Activated CD8-positive, alpha-beta memory T cell treated with anti-CD3 and anti-CD28 coated beads for 4 hours (primary cell): Measurements from ENCODE around the gene RIC8B.
"Not testable (repeated sequence)": the region's sequence is repeated elsewhere in the genome, so short reads cannot be mapped to it uniquely, and the experiment has no call there.

Source experiments
- DNase-seq, 2 donors: peaks; one replicate each; pipeline ENCODE4 v3.0.0-alpha.2; 2020; ENCODE audit warnings: low read depth in 2 of 2

Gene RIC8B, protein sequence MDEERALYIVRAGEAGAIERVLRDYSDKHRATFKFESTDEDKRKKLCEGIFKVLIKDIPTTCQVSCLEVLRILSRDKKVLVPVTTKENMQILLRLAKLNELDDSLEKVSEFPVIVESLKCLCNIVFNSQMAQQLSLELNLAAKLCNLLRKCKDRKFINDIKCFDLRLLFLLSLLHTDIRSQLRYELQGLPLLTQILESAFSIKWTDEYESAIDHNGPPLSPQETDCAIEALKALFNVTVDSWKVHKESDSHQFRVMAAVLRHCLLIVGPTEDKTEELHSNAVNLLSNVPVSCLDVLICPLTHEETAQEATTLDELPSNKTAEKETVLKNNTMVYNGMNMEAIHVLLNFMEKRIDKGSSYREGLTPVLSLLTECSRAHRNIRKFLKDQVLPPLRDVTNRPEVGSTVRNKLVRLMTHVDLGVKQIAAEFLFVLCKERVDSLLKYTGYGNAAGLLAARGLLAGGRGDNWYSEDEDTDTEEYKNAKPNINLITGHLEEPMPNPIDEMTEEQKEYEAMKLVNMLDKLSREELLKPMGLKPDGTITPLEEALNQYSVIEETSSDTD

DNA sequence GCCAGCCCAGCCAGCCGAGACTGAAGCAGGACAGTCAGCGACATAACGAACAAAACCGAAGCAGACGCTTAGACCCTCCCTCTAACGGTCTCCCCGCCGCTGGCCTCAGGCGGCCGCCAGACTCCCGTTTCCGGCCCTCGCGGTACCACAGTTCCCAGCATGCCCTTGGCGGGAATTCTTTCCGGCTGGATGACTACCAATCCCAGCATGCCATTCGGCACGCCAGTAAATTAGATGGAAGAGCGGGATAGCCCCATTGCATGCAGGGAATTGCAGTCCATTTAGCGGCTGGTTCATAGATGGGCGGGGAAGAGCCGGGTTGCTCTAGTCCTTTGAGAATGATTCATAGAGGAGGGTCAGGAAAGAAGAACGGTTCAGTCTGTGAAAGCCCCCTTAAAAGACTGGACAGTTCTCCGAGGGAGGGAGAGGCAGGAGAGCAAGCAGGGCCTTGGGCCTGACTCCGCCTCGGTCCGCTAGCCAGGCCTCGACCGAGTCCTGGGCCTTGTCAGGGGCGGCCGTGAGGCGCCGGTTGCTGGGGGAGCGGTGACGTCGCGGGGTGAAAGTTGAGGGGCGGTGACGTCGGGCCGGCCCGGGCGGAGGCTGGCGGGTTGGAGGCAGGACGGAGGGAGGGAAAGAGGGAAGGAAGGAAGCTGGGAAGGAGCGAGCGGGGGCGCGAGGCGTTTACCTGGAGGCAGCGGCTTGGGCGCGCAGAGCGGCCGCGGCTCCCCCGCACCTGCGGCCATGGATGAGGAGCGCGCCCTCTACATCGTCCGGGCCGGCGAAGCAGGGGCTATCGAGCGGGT, at the start of gene RIC8B:
RIC8B (plus strand) TSS at position 678 of the 803 bp plus-strand sequence; CDS start at position 742, 64 bp downstream.
- peak; percentile 72 to 73 for DNase-seq

DNA sequence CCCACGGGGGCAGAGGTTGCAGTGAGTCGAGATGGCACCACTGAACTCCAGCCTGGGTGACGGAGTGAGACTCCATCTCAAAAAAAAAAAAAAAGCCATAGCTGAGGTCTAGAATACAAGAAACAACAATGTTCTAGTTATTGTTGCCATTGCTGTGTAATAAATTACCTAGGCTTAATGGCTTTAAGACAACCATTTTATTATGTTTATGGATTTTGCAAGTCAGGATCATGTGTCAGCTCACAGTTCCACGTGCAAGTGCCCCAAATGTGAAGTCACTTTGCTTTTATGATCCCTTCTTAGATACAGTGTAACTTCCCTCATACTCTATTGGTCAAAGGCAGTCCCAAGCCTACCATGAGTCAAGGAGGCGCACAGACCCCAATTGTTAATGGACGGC, 49.5 kb upstream of the RIC8B start:
- no peak for DNase-seq

DNA sequence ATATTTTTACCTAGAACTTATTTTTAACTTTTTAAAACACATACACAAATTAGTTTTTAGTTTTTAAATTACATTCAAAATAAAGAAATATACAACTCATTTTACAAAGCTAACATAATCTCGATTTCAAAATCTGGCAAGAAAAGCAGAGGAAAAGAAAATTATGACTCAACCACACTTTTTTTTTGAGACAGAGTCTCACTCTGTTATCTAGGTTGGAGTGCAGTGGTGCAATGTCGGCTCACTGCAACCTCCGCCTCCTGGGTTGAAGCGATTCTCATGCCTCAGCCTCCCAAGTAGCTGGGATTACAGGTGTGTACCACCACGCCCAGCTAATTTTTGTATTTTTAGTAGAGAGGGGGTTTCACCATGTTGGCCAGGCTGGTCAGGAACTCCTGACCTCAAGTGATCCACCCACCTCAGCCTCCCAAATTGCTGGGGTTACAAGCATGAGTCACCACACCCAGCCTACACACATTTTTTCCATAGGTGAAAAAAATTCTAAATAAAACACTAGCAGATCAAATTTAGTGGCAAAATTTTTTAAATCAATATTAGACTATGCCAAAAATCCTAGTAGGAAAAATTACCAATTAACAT, 47.8 kb upstream of the RIC8B start:
- DNase-seq, result not testable (repeated sequence)

DNA sequence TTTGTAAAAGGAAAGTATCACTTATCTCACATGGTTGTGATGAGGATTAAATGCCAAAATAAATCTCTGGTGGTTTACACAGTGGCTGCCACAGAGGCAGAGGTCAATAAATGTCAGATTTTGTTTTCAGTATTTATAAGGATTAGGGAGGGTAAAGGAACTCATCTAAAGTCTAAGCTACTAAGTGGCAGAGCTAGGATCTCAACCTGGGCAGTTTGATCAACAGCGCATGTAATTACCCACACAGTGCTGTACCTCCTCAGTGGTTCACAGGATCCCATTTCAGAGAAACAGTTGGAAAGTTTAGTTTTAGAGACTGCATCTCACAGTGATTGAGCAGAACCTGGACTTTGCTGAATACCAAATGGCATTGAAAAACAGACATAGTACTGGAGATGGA, 44.9 kb upstream of the RIC8B start:
- DNase-seq, result no peak

DNA sequence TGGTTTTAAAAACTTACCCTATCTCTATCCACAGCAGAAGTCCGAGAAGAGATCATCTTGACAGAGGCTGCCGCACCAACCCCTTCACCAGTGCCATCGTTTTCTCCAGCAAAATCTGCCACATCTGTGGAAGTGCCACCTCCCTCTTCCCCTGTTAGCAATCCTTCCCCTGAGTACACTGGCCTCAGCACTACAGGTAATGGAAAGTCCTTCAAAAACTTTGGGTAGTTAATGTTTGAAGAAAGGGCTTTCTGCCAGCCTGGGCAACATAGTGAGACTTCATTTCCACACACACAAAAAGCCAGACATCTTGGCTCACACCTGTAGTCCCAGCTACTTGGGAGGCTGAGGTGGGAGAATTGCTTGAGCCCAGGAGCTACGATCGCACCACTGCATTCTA, 41.6 kb upstream of the RIC8B start:
- DNase-seq, result no peak

DNA sequence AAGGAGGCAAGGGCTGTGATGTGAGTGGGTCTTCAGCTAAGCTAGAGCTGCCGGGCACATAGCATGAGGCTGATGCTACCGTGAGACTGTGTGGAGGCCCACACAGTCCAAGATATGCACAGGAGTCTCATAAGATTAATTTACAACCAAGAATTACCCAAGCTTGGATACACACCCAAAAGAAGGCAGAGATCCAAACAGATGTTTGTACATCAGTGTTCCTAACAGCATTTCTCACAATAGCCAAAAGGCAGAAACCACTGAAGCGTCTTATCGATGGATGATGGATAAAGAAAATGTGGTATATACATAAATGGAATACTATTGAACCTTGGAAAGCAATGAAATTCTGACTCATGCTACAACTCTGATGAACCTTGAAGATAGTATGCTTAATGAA, 40.8 kb upstream of the RIC8B start:
- no peak for DNase-seq

DNA sequence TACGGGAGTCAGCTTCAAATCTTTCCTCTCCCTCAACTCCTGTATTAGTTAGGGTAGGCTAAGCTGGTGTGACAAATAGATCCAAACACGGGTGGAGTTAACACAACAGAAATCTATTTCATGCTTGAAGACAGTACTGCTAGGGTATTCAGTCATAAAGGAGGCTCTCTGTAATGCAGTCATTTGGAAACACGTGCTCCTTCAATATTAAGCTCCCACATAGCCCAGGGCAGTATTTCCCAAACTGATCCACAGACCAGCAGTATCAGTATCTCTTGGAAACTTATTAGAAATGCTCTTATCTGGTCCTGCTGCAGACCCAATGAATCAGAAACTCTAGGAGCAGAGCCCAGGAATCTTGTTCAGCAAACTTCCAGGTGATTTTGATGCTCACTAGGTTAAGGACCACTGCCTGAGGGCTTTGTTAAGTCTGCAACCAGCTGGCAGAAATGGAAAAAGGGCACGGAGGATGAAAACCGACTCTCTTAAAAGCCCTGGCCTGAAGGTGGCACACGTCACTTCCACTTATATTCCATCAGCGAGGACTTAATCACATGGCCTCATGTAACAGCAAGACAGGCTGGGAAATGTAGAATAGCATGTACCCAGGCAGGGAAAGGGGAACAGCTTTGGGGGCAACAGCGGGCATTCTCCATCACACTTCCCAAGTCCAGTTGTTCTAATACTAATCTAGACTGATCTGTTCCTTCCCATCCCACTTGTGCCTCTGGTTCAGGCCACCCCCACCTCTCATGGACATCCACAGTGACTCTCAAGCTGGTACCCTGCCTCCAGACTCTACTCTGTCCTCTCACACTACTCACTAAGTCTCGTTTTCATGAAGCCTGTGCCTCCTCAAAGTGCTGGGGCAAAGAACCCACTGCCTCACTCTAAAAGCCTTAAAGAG, 38.2 kb upstream of the RIC8B start:
- DNase-seq, result no peak

DNA sequence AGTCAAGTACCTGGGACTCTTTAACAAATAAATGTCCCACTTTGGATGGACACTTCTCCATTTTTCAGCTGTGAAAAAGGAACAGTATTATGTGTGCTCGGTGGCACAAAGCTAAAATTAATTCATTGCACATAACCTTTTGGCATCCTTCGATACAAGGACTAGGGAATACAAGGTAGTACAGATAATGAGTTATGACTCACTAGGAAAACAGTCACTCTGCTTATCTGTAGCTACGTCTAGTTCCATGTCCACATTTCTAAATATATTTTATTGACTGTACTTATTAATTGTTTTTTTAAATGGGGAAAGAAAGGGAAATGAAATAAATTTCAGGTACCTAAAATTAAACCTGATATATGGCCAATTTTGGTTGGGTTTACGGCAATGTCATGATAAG, 35.2 kb upstream of the RIC8B start:
- no peak for DNase-seq

DNA sequence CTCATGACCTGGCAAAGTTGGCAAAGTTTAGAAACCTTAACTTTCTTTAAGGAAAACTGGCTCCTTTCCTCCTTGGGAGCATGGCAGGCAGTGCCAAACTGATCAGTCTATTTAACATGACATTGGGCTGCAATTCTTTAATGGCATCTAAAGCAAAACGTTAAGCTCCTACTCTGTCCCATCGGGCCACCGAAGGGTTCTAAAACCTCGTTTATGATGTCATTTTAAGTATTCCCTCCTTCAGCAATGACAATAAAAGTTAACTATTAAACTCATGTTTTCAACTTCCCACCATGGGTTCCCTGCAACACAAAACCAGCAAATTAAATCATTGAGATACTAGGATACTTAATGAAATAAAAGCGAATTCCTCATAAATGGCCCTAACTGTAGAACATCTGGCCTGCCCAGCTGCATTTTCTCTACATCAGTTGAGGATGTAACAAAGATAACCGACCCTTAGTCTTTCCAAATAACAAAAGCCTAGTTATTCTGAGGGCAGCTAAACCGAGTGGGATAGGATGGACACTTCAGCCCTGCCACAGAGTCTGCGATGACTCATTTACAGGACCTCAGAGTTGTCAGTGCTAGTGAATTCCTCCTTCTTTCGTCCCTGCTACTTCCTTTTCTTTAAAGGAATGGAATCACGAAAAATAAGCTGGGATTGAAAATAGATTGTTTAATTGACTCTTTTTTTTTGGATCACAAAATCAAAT, 34.5 kb upstream of the RIC8B start:
- DNase-seq, result no peak

DNA sequence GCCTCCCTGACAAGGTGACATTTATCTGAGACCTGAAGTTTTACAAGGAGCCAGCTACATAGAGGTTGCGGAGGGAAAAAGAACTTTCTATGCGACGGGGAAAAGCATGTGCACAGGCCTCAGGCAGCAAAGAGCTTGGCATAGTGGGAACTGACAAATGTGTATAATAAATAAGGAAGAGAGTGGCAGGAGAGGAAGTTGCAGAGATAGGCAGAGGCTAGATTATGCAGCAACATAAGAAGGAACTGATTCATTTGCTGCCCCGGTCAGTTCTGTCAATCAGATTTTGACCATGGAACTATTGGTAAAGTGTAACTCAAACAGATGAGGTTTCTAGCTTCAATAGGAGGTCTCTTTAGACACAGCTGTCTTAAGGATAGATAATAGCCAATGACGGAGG, 33.7 kb upstream of the RIC8B start:
- no peak for DNase-seq

DNA sequence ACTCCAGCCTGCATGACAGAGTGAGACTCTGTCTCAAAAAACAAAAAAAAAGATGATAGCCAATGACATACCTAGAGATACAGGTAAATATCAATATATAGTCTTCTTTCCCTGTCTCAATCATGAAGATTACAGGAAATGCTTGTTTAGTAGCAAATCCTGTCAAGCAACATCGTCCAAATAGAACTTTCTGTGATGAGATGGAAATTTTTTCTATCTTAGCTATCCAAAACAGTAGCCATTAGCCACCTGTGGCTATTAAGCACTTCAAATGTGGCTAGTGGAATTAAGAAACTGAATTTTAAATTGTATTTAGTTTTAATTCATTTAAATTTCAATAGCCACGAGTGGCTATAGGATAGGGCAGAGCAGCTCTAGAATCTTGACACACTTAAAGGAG, 33.2 kb upstream of the RIC8B start:
- DNase-seq, result no peak

DNA sequence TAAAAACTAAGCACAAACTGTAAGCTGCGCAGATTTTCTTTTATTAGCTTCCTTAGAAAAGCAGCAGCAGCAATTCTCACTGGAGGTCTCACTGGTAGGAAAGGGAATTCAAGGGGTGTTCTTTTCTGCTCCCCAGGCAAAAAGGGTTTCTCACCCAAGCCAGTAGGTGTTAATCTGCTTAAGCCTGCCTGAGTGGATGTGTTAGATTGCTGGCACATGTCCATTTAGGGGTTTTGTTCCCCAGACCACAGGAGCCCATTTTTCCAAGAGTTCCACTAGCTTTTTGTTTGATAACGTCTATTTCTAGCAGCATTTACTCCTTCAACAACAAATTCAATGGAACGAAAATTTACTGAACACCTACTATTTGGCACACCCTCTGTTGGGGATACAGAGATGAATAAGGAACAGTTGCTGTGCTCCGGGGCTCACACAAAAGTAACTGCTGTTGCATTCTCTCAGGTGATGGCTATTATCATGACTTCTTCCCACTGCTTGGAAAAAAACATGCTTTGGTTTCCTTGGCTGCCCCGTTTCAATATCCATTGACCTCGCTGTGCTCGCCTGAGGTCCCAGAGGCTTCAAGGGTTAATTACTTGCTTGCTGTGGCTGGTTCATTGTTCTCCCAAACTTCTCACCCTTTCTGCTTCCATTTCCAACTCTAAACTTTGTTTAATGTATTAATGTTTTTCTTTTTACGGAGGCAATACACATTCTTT, 31.1 kb upstream of the RIC8B start:
- no peak for DNase-seq

DNA sequence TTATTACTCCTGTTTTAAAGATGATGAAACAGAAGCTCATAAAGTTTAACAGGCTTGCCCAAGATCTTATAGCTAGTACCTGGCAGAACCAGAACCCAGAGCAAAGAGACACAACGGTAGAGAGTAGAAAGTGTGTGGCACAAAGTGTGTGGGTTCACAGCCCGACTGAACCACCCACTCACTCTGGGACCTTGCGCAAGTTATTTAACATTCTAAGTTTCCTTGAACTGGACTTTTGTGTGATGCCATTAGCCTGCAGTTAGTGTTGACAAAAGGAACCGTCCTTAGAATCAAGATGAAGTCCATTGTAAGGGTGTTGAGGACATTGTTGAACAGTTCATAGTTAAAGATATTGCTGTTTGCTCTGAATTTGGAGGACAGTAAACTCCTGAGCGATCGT, 29.9 kb upstream of the RIC8B start:
- DNase-seq, result no peak

DNA sequence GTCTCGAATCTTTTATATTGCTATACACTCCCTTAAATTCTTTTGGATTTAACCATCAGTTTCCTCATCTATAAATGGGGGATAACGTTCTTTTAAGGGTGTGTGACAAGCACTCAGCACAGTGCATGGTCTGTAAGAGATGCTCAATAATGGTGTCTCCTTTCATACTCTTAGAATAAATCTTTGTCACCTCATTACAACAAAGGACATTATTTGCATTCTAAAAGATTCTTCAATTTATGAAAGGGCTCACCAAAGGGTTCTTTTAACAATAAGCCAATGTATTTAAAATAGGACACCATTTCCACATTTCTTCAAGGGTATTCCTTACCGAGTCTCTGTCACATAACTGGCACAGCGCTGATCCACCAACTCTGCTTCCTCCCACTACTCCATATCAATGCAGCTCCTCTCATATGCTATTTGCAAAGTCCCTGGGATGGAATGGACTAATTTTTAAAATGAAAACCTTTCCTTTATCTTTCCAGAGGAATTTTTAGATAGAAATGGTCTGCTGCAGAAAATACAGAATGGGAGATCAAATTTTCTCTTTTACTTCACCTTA, 29.2 kb upstream of the RIC8B start:
- DNase-seq, result no peak

DNA sequence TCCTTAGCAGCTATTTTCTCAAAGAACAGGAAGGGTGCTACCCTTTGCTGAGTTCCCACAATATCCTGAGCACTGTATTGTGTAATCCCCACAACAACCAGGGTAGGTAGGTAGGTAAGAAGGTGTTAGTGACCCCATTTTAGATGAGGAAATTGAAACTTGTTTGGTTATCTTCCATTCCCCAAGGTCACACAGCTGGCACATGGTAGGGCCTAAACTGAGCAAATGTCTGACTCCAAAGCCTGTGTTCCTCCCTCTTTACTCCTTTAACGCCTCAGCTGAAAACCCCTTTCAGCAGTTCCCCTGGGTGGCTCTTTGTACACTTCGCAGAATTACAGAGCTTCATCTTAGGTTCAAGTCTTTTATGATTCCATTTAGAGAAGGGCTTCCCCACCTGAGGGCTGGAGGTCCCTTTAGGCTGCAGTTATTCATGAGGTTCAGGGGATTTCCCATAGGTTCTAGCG, 26.5 kb upstream of the RIC8B start:
- no peak for DNase-seq

DNA sequence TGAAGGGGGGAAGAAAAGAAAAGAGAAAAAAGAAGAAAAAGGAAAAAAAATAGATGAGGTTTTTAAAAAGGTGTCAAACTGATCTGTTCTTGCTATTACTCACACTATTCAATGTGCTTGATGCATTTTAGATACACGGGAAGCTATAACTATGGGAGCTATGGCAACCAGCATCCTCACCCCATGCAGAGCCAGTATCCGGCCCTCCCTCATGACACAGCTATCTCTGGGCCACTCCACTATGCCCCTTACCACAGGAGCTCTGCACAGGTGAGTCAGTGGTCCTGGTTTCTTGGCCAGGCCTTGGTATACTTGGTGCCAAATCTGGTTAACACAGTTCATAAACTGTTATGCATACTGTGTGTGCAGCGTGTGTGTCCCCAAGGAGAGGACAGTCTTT, 24.0 kb upstream of the RIC8B start:
- DNase-seq, result no peak

DNA sequence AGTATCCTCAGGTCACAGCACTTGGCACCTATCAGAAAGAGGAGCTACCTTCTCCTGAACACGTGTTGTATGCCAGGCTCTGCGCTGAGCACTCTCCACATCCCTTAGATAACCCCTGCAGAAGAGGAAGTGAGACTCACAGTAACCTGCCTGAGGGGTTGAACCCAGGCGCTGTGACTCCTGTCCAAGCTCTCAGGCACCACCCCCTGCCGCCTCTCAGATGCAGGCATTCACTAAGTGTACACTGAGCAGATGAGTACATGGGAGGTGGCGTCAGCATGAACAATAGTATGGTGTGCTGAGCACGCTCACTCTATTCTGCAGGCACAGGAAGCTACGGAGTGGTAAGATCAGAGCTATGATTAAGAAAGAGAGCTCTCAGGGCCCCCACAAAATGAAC, 21.0 kb upstream of the RIC8B start:
- peak in 1 of 2 donors; percentile 44 for DNase-seq

DNA sequence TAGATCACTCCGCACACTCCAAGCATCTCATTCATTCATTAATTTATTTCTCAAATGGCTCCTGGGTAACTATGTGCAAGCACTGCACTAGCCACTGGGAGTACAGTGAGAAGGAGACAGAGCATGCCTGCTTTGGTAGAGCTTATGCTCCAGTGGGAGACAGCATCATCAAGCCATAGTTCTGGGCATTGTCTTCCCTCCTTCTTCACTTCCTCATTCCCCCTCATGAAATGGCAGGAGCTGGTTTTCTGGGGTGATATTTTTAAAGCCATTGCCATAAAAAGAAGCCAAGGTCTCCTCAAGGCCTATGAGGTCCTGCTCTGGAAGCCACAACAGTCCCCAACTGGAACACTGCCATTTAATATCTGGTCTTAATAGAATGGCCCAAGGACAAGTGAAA, 20.2 kb upstream of the RIC8B start:
- no peak for DNase-seq

DNA sequence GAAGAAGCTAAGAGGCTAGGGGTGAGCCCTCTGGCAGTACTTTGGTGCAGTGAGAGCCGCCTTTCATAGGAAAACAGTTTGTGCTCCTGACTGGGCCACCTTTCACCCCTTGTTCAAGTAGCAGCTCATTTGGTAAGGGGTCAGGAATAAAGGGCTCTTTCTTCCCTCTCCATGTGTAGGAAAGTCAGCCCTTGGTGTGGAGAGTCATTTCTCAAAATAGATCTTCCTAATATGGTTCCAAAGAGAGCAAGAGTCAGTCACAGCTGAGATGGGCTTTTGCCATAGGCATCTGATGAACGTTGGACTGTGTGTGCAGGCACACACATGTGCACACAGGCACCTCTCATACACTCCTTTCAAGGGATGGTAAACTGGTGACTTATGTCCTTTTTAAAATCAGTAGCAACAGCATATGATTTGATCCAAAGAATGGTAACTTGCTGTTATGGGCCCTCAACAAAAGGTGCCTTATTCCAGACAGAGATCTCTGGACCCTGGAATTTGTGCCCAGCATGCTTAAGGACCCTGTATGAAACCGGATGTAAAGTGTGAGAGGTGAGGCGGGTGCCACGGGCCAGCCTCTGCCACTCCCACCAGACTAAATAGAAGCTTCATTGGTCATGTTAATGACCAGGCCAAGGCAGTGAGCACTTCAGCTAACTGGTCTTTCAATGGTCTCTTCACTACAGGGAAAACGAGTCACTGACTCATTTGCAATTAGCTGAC, 16.7 kb upstream of the RIC8B start:
- DNase-seq, result no peak
